Measurements from ENCODE around the gene KCP. TPM values are rescaled to one million over a fixed set of nuclear protein-coding genes. Genes with fewer than 3 reads are reported as not detected.

KCP gene
- total RNA-seq, 4 donors from 2014 or later, result 0.46 to 3.3 (median 1.2) TPM

GRCh38 chr7:128843938-128844621, 66.4 kb downstream of the KCP start:
- DNase-seq (ENCODE audit: low spot score), result no peak
- no peak for ATAC-seq (ENCODE audit: low FRiP score)
- TF ChIP-seq, protein P1, sequence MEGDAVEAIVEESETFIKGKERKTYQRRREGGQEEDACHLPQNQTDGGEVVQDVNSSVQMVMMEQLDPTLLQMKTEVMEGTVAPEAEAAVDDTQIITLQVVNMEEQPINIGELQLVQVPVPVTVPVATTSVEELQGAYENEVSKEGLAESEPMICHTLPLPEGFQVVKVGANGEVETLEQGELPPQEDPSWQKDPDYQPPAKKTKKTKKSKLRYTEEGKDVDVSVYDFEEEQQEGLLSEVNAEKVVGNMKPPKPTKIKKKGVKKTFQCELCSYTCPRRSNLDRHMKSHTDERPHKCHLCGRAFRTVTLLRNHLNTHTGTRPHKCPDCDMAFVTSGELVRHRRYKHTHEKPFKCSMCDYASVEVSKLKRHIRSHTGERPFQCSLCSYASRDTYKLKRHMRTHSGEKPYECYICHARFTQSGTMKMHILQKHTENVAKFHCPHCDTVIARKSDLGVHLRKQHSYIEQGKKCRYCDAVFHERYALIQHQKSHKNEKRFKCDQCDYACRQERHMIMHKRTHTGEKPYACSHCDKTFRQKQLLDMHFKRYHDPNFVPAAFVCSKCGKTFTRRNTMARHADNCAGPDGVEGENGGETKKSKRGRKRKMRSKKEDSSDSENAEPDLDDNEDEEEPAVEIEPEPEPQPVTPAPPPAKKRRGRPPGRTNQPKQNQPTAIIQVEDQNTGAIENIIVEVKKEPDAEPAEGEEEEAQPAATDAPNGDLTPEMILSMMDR (IDR thresholded peaks at IDR 0.05), result no peak

GRCh38 chr7:128842674-128843641, 67.6 kb downstream of the KCP start:
- TF ChIP-seq, protein P1 (IDR thresholded peaks at IDR 0.05), result no peak
- DNase-seq (ENCODE audit: low spot score) (no peak), ATAC-seq (ENCODE audit: low FRiP score) (no peak)

DNA sequence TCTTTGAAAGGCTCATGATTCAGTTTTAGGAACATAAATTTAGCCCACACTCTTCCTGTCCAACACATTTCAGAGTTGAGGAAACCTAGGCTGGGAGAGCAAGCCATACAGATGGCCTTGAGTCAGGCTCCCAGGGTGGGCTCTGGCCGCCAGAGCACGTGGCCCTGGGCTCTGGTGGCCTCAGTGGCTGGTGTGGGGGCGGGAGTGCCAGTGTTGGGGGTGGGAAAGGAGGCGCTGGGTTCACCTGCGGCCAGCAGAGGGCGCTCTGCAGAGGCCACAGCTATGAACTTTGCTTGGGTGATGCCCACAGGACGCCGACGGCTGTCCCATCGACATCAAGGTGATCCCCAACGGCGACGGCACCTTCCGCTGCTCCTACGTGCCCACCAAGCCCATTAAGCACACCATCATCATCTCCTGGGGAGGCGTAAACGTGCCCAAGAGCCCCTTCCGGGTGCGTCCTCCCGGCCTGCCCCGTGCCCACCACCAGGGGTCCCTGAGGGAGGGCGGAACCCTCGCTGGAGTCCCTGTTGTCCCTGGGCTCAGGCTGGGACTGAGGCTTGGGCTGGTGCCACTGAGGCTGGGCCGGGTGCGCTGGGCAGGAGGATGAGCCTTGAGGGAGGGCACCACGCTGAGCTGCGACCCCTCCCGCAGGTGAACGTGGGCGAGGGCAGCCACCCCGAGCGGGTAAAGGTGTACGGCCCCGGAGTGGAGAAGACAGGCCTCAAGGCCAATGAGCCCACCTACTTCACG, 68.4 kb downstream of the KCP start:
- ATAC-seq (ENCODE audit: low FRiP score), result no peak
- no peak for DNase-seq (ENCODE audit: low spot score)
- TF ChIP-seq, protein P1 (IDR thresholded peaks at IDR 0.05), result no peak

- TF ChIP-seq, protein P1 (IDR thresholded peaks at IDR 0.05), result no peak
- DNase-seq (ENCODE audit: low spot score) (no peak), ATAC-seq (ENCODE audit: low FRiP score) (no peak)
Measured at GRCh38 chr7:128841171-128841690, 69.3 kb downstream of the KCP start.

DNA sequence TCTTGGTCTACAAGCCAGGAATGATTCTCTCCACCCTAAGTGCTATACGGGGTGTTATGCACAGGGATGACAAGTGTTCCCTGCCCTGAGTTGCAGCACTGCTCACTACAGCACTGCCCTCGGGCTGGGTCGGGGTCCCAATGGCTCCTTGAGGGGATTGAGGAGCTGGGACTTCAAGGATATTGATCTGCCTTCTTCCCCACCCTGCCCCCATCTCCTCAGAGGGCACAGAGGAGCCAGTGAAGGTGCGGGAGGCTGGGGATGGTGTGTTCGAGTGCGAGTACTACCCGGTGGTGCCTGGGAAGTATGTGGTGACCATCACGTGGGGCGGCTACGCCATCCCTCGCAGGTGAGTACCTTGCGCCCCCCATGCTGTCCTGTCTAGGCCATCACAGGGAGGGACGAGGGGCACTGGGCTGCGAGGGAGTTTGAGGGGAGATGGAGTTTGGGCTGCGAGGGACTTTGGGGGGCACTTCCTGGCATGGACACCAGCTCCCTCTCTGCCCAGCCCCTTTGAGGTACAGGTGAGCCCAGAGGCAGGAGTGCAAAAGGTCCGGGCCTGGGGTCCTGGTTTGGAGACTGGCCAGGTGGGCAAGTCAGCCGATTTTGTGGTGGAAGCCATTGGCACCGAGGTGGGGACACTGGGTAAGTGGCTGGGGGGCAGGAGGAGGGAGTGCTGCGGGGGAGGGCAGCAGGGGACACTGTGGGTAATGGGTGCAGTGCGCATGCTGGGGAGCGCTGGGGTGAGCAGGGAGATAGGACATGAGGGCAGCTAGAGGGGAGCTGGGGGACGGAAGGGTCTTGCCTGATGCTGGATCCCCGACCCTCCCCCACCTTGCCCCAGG, 70.0 kb downstream of the KCP start:
- DNase-seq (ENCODE audit: low spot score) (no peak), ATAC-seq (ENCODE audit: low FRiP score) (no peak)
- TF ChIP-seq, protein P1 (IDR thresholded peaks at IDR 0.05), result no peak

DNA sequence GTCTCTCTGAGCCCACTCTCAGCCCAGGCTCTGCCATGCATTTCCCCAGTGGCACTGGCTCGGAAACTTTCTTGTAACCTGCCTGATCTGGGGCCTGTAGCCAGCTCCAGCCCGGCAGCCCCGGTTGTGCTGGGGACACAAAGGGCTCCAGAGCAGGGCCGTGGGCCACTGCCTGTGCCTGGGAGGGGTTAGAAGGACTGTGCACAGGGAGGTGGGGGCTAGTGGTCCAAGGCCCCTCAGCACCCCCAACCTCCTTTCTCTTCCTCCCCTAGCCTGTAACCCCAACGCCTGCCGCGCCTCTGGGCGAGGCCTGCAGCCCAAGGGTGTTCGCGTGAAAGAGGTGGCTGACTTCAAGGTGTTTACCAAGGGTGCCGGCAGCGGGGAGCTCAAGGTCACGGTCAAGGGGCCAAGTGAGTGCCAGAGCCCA, 70.7 kb downstream of the KCP start:
- TF ChIP-seq, protein P1 (IDR thresholded peaks at IDR 0.05), result no peak
- no peak for ATAC-seq (ENCODE audit: low FRiP score)
- no peak for DNase-seq (ENCODE audit: low spot score)

Measured in omental fat pad (tissue), 4 donors.